T47D (cell line): ENCODE data around the gene SELENOS.

Source experiments
- DNase-seq, 2 experiments: peaks; one replicate each; pipeline versions ENCODE4 v3.0.0 to v3.0.0-alpha.2; 2011 to 2012; ENCODE audit warnings: low read depth in 1 of 2, low spot score in 1 of 2
- JUND ChIP-seq: IDR thresholded peaks from 2 replicates; pipeline ENCODE4 v1.6.1; 2012; ENCODE audit warnings: low read depth
- in situ Hi-C: cut with HindIII; loops from 2 replicates; pipeline ENCODE4 v1.10.0; 2016; ENCODE audit warnings: low sequenced_read_pairs, low pct_unique_long_range_greater_than_20kb

SELENOS gene

GRCh38 chr15:101239724-101240136 lies 37.6 kb downstream of the SELENOS start:
- in situ Hi-C loops = no loop called here

GRCh38 chr15:101237251-101237650 lies 40.0 kb downstream of the SELENOS start:
- DNase-seq = no peak
- TF ChIP-seq JUND = no peak
- in situ Hi-C loops = no loop called here

More at GRCh38 chr15:101239724-101240136, 37.6 kb downstream of the SELENOS start:
- no peak for TF ChIP-seq JUND
- no peak for DNase-seq

DNA sequence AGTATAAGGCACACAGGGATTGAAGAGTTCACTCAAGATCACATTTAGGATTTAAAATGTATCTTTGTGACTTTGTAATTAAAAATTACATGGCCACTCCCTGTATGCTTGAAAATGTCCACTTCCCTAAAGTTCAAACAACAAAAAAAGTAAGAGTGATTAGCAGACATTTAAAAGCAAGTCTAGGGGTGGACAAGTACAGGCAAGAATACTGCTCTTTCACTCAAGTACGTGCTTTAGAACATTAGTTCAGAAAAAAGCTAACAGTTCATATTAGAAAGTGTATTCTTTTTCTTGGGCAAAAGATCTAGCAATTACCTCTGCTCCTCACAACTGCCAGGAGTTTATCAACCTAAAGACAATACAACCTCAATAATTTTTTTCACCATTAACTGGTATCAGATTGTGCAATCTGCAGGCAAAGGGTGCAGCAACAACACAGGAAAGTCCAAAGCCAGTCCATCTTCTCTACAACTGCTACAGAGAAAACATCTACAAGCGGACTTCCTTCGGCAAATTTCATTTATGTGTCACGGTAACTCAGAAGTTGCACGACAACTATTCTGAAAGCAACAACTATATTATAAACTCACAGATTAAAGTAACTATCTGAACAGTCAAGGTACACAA lies 43.5 kb downstream of the SELENOS start:
- no peak for TF ChIP-seq JUND
- no peak for DNase-seq
- in situ Hi-C loops = no loop called here

DNA sequence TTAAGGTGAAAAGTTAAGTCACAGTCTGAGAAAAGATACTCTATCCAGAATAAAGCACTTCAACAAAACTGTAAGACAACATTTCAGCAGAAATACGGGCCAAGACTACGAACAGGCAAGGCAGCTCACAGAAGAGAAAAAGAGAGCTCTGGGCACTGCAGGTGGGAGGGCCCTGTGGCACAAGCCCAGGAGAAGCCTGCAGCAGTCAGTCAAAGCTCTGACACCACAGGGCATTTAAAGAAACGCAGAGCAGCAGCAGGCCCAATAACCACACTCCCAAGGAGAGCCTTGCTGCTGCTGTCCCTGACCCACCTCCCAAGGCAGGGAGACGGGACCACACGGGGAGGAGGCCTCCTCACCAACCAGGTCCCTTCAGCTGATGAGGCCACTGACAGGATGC lies 44.6 kb downstream of the SELENOS start:
- no peak for TF ChIP-seq JUND
- DNase-seq = no peak
- in situ Hi-C loops = no loop called here

- no peak for TF ChIP-seq JUND
- no peak for DNase-seq
- in situ Hi-C loops = no loop called here
These were observed 49.0 kb downstream of the SELENOS start for GRCh38 chr15:101228313-101228712.

GRCh38 chr15:101225658-101226057 lies 51.6 kb downstream of the SELENOS start:
- DNase-seq = no peak
- in situ Hi-C loops = no loop called here

More at GRCh38 chr15:101225658-101226057, 51.6 kb downstream of the SELENOS start:
- no peak for TF ChIP-seq JUND
